GM23338 (cell line): ENCODE measurements around the gene GAS1. TPM values are rescaled to one million over a fixed set of nuclear protein-coding genes. Genes with fewer than 3 reads are reported as not detected.

ENCODE experiments used
- ATAC-seq: fragments of 200-7000 bp; cut with Tn5 transposase; 3 replicates; pipeline ENCODE4 v1.9.1; 2020
- DNase-seq: peaks from one replicate; pipeline ENCODE4 v3.0.0-alpha.2; 2015; ENCODE audit warnings: low spot score
- H2AFZ ChIP-seq: fragments of 200-600 bp; sonication (generic); 2 replicates; pipeline ENCODE4 v1.8.0; 2016; ENCODE audit warnings: antibody characterized with exemption, mild to moderate bottlenecking, moderate library complexity
- H3F3A ChIP-seq: fragments of 200-600 bp; sonication (generic); replicated peaks from 2 replicates; pipeline ENCODE4 v1.8.0; 2017; ENCODE audit warnings: antibody characterized with exemption, mixed run types, low read depth
- H3K27ac ChIP-seq: fragments of 200-600 bp; sonication (generic); 2 replicates; pipeline ENCODE4 v1.6.1; 2016; ENCODE audit warnings: low read depth
- H3K27me3 ChIP-seq: fragments of 200-600 bp; sonication (generic); 2 replicates; pipeline ENCODE4 v1.8.0; 2016; ENCODE audit warnings: mild to moderate bottlenecking, mixed run types, moderate library complexity; ENCODE audit not compliant: insufficient read depth
- H3K36me3 ChIP-seq: fragments of 200-600 bp; sonication (generic); 2 replicates; pipeline ENCODE4 v1.8.0; 2016; ENCODE audit warnings: mild to moderate bottlenecking; ENCODE audit not compliant: insufficient read depth
- H3K4me1 ChIP-seq: fragments of 200-600 bp; sonication (generic); 2 replicates; pipeline ENCODE4 v1.8.0; 2016; ENCODE audit warnings: mild to moderate bottlenecking, moderate library complexity; ENCODE audit not compliant: insufficient read depth
- H3K4me2 ChIP-seq: fragments of 200-600 bp; sonication (generic); 2 replicates; pipeline ENCODE4 v1.7.1; 2017; ENCODE audit warnings: mixed run types
- H3K4me3 ChIP-seq: fragments of 200-600 bp; sonication (generic); 2 replicates; pipeline ENCODE4 v1.6.1; 2016; ENCODE audit warnings: mixed run types
- H3K79me2 ChIP-seq: fragments of 200-600 bp; sonication (generic); replicated peaks from 2 replicates; pipeline ENCODE4 v1.8.0; 2017; ENCODE audit warnings: mild to moderate bottlenecking; ENCODE audit not compliant: insufficient read depth
- H3K9me2 ChIP-seq: fragments of 200-600 bp; sonication (generic); 2 replicates; pipeline ENCODE4 v1.8.0; 2017; ENCODE audit not compliant: insufficient read depth
- H4K20me1 ChIP-seq: fragments of 200-600 bp; sonication (generic); replicated peaks from 2 replicates; pipeline ENCODE4 v1.8.0; 2017; ENCODE audit warnings: mild to moderate bottlenecking; ENCODE audit not compliant: insufficient read depth
- H3K27ac Mint-ChIP-seq: 2 replicates; pipeline ENCODE4 v1.8.0; 2020; ENCODE audit warnings: inconsistent platforms, mild to moderate bottlenecking, moderate library complexity, mixed read lengths
- H3K27me3 Mint-ChIP-seq: 3 replicates; pipeline ENCODE4 v1.8.0; 2022; ENCODE audit warnings: low read depth, mild to moderate bottlenecking, moderate library complexity, mixed read lengths, inconsistent platforms; ENCODE audit not compliant: insufficient read depth, poor library complexity
- H3K36me3 Mint-ChIP-seq: 3 replicates; pipeline ENCODE4 v1.8.0; 2021; ENCODE audit warnings: low read depth, mild to moderate bottlenecking, inconsistent platforms, moderate library complexity, mixed read lengths
- H3K4me1 Mint-ChIP-seq: 3 replicates; pipeline ENCODE4 v1.8.0; 2020; ENCODE audit warnings: mild to moderate bottlenecking, inconsistent platforms, mixed read lengths
- H3K4me3 Mint-ChIP-seq: 3 replicates; pipeline ENCODE4 v1.8.0; 2021; ENCODE audit warnings: moderate library complexity, mild to moderate bottlenecking, inconsistent platforms, mixed read lengths
- H3K9me3 Mint-ChIP-seq: 3 replicates; pipeline ENCODE4 v1.8.0; 2020; ENCODE audit warnings: moderate library complexity, mild to moderate bottlenecking, inconsistent platforms, mixed read lengths
- CREB1 ChIP-seq: fragments of 250-450 bp; sonication (Bioruptor Pico); IDR thresholded peaks from 2 replicates; pipeline ENCODE4 v1.5.0; 2020; ENCODE audit warnings: low read depth, mild to moderate bottlenecking, moderate library complexity
- EZH2 ChIP-seq: fragments of 200-600 bp; sonication (generic); IDR thresholded peaks from one replicate; pipeline ENCODE4 v1.8.0; 2017; ENCODE audit warnings: antibody characterized with exemption, mild to moderate bottlenecking, low read depth; ENCODE audit not compliant: unreplicated experiment
- EZH2phosphoT487 ChIP-seq: fragments of 200-600 bp; sonication (generic); IDR thresholded peaks from one replicate; pipeline ENCODE4 v1.8.1; 2018; ENCODE audit warnings: antibody characterized with exemption; ENCODE audit not compliant: unreplicated experiment
- JUNB ChIP-seq: IDR thresholded peaks from one replicate; pipeline ENCODE4 v1.6.1; 2016; ENCODE audit warnings: antibody characterized with exemption; ENCODE audit not compliant: unreplicated experiment
- POLR2AphosphoS5 ChIP-seq: IDR thresholded peaks from 2 replicates; pipeline ENCODE4 v1.6.1; 2016; ENCODE audit warnings: antibody characterized with exemption, low read depth
- STAT1 ChIP-seq: IDR thresholded peaks from one replicate; pipeline ENCODE4 v1.6.1; 2016; ENCODE audit warnings: antibody characterized with exemption; ENCODE audit not compliant: unreplicated experiment
- ZNF114 ChIP-seq: fragments of 250-450 bp; sonication (Bioruptor Pico); IDR thresholded peaks from 2 replicates; pipeline ENCODE4 v1.5.0; 2020; ENCODE audit warnings: mild to moderate bottlenecking, moderate library complexity
- ZNF331 ChIP-seq: fragments of 250-450 bp; sonication (Bioruptor Pico); IDR thresholded peaks from 2 replicates; pipeline ENCODE4 v1.5.0; 2020; ENCODE audit warnings: low read depth, mild to moderate bottlenecking, moderate library complexity
- polyA plus RNA-seq: library from polyadenylated mRNA; unstranded; fragments of >200 nt; fragmentation: Nextera tagmentation; extraction: Ambion mirVana; gene quantifications from 2 replicates; pipeline ENCODE4 v1.2.1, GENCODE V29; 2016
- total RNA-seq: library from RNA; depleted of rRNA; stranded (reverse); fragments of >200 nt; shearing (Covaris generic); gene quantifications from 2 replicates; pipeline ENCODE4 v1.2.3, GENCODE V29; 2014
- TF ChIP-seq, protein P1 (sequence below): IDR thresholded peaks from one replicate; pipeline ENCODE4 v1.6.1; 2018; ENCODE audit warnings: antibody characterized with exemption; ENCODE audit not compliant: unreplicated experiment
- TF ChIP-seq, protein P2 (sequence below): IDR thresholded peaks from 2 replicates; pipeline ENCODE4 v1.6.1; 2016; ENCODE audit warnings: antibody characterized with exemption
- TF ChIP-seq, protein P3 (sequence below), 2 experiments: fragments of 200-600 bp in 1 of 2; sonication (generic) in 1 of 2; conservative IDR thresholded peaks; 2 replicates each; pipeline versions ENCODE4 v1.5.1 to v1.6.1; 2016 to 2017; ENCODE audit warnings: antibody characterized with exemption in 2 of 2, low read depth in 2 of 2, mild to moderate bottlenecking in 2 of 2, moderate library complexity in 1 of 2

The GAS1 gene
- total and polyA plus RNA-seq, 2 experiments from 2014 or later = 1.4 to 7.7 TPM

DNA sequence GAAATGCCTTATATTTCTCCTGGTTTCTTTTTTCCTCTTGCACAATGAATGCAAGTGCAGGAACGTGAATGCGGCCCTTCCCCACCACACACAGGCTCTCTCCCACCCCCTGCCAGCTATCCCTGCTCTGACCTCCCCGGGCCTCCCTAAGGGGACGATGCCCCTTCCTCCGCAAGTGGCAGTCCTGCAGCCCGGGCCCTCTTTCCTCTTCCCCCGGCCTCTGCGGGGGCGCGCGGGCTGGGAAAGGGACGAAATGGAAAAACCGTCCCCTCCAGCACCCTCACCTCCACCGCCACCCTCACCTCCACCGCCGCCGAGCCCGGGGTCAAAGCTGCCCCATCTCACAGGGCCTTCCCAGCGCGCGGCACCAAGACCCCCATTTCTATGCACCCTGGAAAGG is 44.7 kb downstream of the GAS1 start (continued):
- TF ChIP-seq, protein P1, sequence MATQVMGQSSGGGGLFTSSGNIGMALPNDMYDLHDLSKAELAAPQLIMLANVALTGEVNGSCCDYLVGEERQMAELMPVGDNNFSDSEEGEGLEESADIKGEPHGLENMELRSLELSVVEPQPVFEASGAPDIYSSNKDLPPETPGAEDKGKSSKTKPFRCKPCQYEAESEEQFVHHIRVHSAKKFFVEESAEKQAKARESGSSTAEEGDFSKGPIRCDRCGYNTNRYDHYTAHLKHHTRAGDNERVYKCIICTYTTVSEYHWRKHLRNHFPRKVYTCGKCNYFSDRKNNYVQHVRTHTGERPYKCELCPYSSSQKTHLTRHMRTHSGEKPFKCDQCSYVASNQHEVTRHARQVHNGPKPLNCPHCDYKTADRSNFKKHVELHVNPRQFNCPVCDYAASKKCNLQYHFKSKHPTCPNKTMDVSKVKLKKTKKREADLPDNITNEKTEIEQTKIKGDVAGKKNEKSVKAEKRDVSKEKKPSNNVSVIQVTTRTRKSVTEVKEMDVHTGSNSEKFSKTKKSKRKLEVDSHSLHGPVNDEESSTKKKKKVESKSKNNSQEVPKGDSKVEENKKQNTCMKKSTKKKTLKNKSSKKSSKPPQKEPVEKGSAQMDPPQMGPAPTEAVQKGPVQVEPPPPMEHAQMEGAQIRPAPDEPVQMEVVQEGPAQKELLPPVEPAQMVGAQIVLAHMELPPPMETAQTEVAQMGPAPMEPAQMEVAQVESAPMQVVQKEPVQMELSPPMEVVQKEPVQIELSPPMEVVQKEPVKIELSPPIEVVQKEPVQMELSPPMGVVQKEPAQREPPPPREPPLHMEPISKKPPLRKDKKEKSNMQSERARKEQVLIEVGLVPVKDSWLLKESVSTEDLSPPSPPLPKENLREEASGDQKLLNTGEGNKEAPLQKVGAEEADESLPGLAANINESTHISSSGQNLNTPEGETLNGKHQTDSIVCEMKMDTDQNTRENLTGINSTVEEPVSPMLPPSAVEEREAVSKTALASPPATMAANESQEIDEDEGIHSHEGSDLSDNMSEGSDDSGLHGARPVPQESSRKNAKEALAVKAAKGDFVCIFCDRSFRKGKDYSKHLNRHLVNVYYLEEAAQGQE = no peak
- TF ChIP-seq, protein P2, sequence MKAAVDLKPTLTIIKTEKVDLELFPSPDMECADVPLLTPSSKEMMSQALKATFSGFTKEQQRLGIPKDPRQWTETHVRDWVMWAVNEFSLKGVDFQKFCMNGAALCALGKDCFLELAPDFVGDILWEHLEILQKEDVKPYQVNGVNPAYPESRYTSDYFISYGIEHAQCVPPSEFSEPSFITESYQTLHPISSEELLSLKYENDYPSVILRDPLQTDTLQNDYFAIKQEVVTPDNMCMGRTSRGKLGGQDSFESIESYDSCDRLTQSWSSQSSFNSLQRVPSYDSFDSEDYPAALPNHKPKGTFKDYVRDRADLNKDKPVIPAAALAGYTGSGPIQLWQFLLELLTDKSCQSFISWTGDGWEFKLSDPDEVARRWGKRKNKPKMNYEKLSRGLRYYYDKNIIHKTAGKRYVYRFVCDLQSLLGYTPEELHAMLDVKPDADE = no peak
- TF ChIP-seq JUNB (no peak), ZNF114 (CRISPR knock-in tag) (no peak), STAT1 (no peak), POLR2AphosphoS5 (no peak), EZH2phosphoT487 (no peak), EZH2 (no peak), ZNF331 (CRISPR knock-in tag) (no peak)
- TF ChIP-seq, protein P3, sequence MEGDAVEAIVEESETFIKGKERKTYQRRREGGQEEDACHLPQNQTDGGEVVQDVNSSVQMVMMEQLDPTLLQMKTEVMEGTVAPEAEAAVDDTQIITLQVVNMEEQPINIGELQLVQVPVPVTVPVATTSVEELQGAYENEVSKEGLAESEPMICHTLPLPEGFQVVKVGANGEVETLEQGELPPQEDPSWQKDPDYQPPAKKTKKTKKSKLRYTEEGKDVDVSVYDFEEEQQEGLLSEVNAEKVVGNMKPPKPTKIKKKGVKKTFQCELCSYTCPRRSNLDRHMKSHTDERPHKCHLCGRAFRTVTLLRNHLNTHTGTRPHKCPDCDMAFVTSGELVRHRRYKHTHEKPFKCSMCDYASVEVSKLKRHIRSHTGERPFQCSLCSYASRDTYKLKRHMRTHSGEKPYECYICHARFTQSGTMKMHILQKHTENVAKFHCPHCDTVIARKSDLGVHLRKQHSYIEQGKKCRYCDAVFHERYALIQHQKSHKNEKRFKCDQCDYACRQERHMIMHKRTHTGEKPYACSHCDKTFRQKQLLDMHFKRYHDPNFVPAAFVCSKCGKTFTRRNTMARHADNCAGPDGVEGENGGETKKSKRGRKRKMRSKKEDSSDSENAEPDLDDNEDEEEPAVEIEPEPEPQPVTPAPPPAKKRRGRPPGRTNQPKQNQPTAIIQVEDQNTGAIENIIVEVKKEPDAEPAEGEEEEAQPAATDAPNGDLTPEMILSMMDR (conservative IDR thresholded peaks at IDR 0.05; ENCODE audit: low read depth in 2 of 2) = no peak

DNA sequence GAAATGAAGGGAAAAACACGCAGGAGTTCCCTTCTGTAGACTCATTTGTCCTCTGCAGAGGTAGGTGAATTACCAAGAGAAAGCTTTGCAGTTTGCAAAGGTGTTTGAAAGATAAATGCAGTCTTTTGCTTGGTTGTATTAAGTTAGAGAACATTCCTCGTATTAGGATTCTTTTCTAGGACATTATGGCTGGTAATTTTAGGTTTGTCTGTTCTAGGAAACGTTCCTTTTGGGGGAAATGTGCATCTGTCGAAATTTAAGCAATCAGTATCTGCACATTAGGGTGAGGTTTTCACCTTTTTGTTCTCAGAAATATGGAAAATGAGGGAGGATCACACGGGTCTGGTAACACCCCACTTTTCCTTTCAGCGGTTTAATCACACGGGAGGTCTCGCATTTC is 45.1 kb downstream of the GAS1 start:
- H3K9me2 ChIP-seq = no peaks in the 10 kb centered on the region
- Mint-ChIP-seq H3K27me3 (peaks cover 20% of the 10 kb centered on the region), H3K9me3 (no peaks in the 10 kb centered on the region; the same call in 1 of the 3 replicates), H3K4me1 (peaks cover 35% of the 10 kb centered on the region), H3K36me3 (no peaks in the 10 kb centered on the region), H3K4me3 (peak overlapping the region; percentile 89), H3K27ac (no peak overlapping the region)
- no peaks in the 10 kb centered on the region for H3K79me2 ChIP-seq
- ATAC-seq = no peak
- no peaks in the 10 kb centered on the region for H4K20me1 ChIP-seq
- no peak overlapping the region for H3K27ac ChIP-seq
- H3K36me3 ChIP-seq = no peaks in the 10 kb centered on the region
- H3K27me3 ChIP-seq = peaks cover 38% of the 10 kb centered on the region
- H3F3A ChIP-seq = no peaks in the 10 kb centered on the region
- peaks cover 16% of the 10 kb centered on the region for H3K4me1 ChIP-seq
- no peak for DNase-seq
- H2AFZ ChIP-seq = peak overlapping the region; percentile 98
- peak overlapping the region; percentile 75 for H3K4me3 ChIP-seq
- peak overlapping the region; percentile 86 for H3K4me2 ChIP-seq
- TF ChIP-seq EZH2phosphoT487 (no peak), CREB1 (CRISPR knock-in tag) (no peak), STAT1 (no peak), EZH2 (no peak)
- TF ChIP-seq, protein P1 = no peak
